ENCODE measurements around the gene GSTP1. TPM values are rescaled to one million over a fixed set of nuclear protein-coding genes. Genes with fewer than 3 reads are reported as not detected.

Gene GSTP1
- total and polyA plus RNA-seq, 9 of the 15 experiments (the other 6 are each of a cell fraction or from before 2014, with no cell fraction given) = 592 to 2,150 (median 1,204) TPM

DNA sequence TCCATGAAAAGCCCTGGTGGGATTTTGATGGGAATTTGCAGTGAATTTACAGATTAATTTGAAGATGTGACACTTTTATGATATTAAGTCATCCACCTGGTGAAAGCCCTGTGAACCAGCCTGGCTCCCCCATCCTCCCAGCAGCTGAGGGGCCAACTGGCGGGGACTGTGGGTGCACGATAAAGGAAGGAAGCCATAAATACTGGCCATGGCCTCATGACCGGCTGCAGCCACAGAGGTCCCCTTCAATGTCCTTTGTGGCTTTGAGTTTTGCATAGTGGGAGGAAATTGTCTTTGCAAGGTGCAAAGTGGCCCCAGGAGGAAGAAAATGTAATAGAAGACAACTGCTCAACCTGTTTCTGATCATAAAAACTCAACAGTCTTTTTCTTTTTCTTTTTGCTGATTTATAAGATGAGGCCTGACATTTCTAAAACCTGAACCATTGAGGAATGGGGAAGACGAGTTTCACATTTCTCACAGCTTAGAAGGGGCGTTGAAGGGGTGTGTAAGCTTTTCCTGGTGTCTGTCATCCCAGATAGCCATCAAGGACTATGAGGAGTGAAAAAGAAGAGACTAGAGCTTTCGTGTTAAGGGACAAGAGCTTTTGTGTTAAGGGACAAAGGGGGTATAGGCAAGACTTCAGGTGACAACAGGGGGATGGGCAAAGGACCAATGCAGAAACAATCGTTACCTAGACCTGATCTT lies 16.9 kb downstream of the GSTP1 start (continued):
- TF ChIP-seq ZFP30 (CRISPR knock-in tag; IDR thresholded peaks at IDR 0.05; ENCODE audit: borderline replicate concordance) (no peak), ZNF3 (CRISPR knock-in tag; IDR thresholded peaks at IDR 0.05) (no peak), ZNF41 (CRISPR knock-in tag; conservative IDR thresholded peaks at IDR 0.05) (no peak), TEAD4 (IDR thresholded peaks at IDR 0.05; ENCODE audit: low read length) (peak; percentile 88), TEAD4 (CRISPR knock-in tag; IDR thresholded peaks at IDR 0.05; ENCODE audit: borderline replicate concordance) (no peak), CREB3 (tag; conservative IDR thresholded peaks at IDR 0.05; ENCODE audit: low read depth) (no peak), AFF1 (IDR thresholded peaks at IDR 0.05; ENCODE audit: low read depth in 1 of 2, partially characterized antibody in 2 of 2) (no peak), XRCC4 (IDR thresholded peaks at IDR 0.05; ENCODE audit: extremely low read depth, insufficient read depth, insufficient read length) (no peak), ZNF217 (CRISPR knock-in tag; IDR thresholded peaks at IDR 0.05) (no peak), RAD21 (CRISPR knock-in tag; conservative IDR thresholded peaks at IDR 0.05 in 1 of 2, IDR thresholded peaks at IDR 0.05 in 1 of 2) (0 out of 4 replicates have a peak, but pooled peaks have one; percentile 20 to 30), SRSF9 (IDR thresholded peaks at IDR 0.05; ENCODE audit: borderline replicate concordance, low read depth, low read length) (no peak), ZBTB33 (CRISPR knock-in tag; IDR thresholded peaks at IDR 0.05) (no peak), HNRNPH1 (optimal IDR thresholded peaks at IDR 0.05; ENCODE audit: low read depth, low read length) (no peak), L3MBTL2 (IDR thresholded peaks at IDR 0.05) (peak; percentile 22; the same call in 1 of the 2 replicates), DNMT1 (IDR thresholded peaks at IDR 0.05) (no peak), ZNF444 (CRISPR knock-in tag; IDR thresholded peaks at IDR 0.05) (no peak), ZBTB1 (CRISPR knock-in tag; IDR thresholded peaks at IDR 0.05; ENCODE audit: borderline replicate concordance, low read depth) (peak; percentile 47; the same call in 1 of the 2 replicates)
- TF ChIP-seq, protein P1, sequence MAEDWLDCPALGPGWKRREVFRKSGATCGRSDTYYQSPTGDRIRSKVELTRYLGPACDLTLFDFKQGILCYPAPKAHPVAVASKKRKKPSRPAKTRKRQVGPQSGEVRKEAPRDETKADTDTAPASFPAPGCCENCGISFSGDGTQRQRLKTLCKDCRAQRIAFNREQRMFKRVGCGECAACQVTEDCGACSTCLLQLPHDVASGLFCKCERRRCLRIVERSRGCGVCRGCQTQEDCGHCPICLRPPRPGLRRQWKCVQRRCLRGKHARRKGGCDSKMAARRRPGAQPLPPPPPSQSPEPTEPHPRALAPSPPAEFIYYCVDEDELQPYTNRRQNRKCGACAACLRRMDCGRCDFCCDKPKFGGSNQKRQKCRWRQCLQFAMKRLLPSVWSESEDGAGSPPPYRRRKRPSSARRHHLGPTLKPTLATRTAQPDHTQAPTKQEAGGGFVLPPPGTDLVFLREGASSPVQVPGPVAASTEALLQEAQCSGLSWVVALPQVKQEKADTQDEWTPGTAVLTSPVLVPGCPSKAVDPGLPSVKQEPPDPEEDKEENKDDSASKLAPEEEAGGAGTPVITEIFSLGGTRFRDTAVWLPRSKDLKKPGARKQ (CRISPR knock-in tag; IDR thresholded peaks at IDR 0.05) = no peak
